ENCODE data around the gene LPCAT1.

DNA sequence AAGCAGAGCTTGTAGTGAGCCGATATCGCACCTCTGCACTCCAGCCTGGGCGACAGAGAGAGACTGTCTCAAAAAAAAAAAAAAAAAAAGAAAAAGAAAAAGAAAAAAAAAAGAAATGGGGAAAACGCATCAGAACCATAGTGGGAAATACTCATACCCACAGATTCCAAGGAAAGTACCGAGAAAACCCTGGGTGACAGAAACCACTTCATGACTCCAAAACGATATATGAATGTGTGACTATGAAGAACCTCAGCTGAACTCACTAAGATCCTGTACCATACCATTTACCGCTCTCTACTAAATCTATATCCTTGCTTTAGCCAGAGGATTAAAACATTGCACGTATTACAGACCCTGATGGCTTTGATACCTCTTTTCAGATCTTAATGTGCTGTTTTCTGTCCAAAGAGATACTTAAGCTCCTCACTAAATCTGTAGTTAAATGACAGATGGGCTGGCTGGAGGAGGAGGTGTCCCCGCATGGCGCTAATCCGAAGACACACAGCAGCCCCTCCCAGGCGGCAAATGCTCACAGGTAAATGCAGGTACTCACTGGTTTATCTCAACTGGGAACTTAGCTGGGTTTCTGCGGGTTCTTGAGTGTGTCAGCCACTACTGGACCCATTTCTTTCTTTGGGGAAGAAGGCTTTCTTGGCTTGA lies 2.8 kb downstream of the LPCAT1 start:
- TF ChIP-seq, protein P1, sequence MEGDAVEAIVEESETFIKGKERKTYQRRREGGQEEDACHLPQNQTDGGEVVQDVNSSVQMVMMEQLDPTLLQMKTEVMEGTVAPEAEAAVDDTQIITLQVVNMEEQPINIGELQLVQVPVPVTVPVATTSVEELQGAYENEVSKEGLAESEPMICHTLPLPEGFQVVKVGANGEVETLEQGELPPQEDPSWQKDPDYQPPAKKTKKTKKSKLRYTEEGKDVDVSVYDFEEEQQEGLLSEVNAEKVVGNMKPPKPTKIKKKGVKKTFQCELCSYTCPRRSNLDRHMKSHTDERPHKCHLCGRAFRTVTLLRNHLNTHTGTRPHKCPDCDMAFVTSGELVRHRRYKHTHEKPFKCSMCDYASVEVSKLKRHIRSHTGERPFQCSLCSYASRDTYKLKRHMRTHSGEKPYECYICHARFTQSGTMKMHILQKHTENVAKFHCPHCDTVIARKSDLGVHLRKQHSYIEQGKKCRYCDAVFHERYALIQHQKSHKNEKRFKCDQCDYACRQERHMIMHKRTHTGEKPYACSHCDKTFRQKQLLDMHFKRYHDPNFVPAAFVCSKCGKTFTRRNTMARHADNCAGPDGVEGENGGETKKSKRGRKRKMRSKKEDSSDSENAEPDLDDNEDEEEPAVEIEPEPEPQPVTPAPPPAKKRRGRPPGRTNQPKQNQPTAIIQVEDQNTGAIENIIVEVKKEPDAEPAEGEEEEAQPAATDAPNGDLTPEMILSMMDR (conservative IDR thresholded peaks at IDR 0.05) = no peak
- TF ChIP-seq ZFX (IDR thresholded peaks at IDR 0.05) = no peak

All from C4-2B (cell line).